Hepatocyte (in vitro differentiated cells): Measurements from ENCODE around the gene GAST.

ENCODE experiments used
- EZH2 ChIP-seq: fragments of 200-600 bp; sonication (generic); IDR thresholded peaks from 2 replicates; pipeline ENCODE4 v1.6.1; 2016; ENCODE audit warnings: antibody characterized with exemption, mild to moderate bottlenecking, borderline replicate concordance
- TF ChIP-seq, protein P1 (sequence below): fragments of 200-600 bp; sonication (generic); IDR thresholded peaks from 2 replicates; pipeline ENCODE4 v1.5.1; 2016; ENCODE audit warnings: antibody characterized with exemption, mild to moderate bottlenecking; ENCODE audit not compliant: poor library complexity

DNA sequence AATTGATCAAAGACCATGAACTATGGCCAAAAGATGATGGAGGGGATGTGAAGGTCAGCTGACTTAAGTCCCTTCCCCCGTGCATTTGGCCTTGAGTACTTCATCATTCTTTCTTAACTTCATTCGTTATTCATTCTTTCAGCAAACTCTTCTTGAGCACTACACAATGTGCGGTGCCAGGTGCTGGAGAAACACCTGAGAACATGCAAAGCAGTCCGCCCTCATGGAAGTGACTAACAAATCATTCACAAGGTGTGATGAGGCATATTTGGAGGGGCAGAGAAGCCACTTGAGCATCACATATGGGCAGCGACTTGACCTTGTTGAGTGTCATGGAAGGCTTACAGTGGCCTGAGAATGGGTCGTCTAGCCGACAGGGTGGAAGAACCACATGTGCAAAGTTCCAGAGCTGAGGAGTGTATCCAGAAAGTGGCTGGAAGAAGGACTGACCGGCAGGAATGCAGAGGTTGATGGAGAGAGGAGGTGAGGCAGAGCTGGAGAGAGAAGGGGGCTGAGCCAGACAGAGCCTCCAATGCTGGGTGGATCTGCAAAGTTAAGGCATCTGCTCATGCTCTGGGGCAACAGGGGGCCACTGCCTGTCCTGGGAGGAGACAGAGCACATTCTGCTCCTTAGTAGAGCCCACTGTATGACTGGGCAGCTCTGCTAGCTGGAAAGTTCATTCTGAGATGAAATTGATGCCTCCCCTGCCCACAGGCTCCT lies 48.5 kb upstream of the GAST start:
- TF ChIP-seq, protein P1, sequence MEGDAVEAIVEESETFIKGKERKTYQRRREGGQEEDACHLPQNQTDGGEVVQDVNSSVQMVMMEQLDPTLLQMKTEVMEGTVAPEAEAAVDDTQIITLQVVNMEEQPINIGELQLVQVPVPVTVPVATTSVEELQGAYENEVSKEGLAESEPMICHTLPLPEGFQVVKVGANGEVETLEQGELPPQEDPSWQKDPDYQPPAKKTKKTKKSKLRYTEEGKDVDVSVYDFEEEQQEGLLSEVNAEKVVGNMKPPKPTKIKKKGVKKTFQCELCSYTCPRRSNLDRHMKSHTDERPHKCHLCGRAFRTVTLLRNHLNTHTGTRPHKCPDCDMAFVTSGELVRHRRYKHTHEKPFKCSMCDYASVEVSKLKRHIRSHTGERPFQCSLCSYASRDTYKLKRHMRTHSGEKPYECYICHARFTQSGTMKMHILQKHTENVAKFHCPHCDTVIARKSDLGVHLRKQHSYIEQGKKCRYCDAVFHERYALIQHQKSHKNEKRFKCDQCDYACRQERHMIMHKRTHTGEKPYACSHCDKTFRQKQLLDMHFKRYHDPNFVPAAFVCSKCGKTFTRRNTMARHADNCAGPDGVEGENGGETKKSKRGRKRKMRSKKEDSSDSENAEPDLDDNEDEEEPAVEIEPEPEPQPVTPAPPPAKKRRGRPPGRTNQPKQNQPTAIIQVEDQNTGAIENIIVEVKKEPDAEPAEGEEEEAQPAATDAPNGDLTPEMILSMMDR = no peak
- no peak for TF ChIP-seq EZH2
